ENCODE data around the gene FAM149A.
A peak's percentile ranks its signal among the peaks of the same experiment; 100 is the strongest.

The FAM149A gene

GRCh38 chr4:186107947-186108346 lies 3.4 kb downstream of the FAM149A start:
- DNase-seq, result no peak

GRCh38 chr4:186108391-186108790 lies 3.9 kb downstream of the FAM149A start:
- no peak for DNase-seq

GRCh38 chr4:186109245-186109644 lies 4.7 kb downstream of the FAM149A start:
- DNase-seq, result no peak

- no peak for DNase-seq
Observed at GRCh38 chr4:186116697-186117096, 12.2 kb downstream of the FAM149A start.

GRCh38 chr4:186118582-186118981 lies 14.1 kb downstream of the FAM149A start:
- no peak for DNase-seq

- no peak for DNase-seq
Observed at GRCh38 chr4:186121057-186121456, 16.6 kb downstream of the FAM149A start.

- DNase-seq, result no peak
Observed at GRCh38 chr4:186128842-186129241, 24.3 kb downstream of the FAM149A start.

- DNase-seq, result no peak
Observed at GRCh38 chr4:186131935-186132334, 27.4 kb downstream of the FAM149A start.

DNA sequence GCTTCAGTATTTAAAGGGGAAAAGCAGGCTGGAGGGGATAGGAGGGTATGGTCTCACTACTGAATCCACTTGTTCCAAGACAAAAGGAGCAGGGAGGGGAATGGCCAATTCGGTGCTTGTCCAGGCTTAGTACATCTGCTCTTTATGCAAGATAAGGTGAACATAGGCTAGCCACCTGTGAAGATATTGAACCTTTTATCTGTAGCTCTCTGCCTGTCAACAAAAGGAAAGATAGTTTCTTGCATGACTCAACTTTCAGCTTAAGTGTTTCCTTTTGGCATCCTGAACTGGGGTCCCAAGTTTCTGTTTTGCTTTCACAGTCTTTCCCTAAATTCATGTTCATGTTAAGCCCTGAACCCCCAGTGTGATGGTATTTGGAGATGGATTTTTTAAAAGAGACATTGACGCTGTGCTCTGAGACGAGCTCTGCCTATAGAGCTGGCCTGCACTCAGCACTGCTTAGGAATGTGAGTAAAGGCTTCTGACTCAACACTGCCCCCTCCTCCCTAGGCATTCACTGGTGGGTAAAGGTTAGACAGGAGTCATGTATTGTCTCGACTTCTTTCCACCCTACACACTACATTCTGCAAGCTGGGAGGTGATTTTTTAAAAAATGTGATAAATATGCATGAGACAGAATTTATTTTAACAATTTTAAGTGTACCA lies 28.2 kb downstream of the FAM149A start:
- DNase-seq, result peak; percentile 51

- no peak for DNase-seq
Observed at GRCh38 chr4:186134257-186134656, 29.8 kb downstream of the FAM149A start.

GRCh38 chr4:186134861-186135260 lies 30.4 kb downstream of the FAM149A start:
- DNase-seq, result no peak

- DNase-seq, result peak; percentile 9
Observed at GRCh38 chr4:186137196-186137794, 32.8 kb downstream of the FAM149A start.

DNA sequence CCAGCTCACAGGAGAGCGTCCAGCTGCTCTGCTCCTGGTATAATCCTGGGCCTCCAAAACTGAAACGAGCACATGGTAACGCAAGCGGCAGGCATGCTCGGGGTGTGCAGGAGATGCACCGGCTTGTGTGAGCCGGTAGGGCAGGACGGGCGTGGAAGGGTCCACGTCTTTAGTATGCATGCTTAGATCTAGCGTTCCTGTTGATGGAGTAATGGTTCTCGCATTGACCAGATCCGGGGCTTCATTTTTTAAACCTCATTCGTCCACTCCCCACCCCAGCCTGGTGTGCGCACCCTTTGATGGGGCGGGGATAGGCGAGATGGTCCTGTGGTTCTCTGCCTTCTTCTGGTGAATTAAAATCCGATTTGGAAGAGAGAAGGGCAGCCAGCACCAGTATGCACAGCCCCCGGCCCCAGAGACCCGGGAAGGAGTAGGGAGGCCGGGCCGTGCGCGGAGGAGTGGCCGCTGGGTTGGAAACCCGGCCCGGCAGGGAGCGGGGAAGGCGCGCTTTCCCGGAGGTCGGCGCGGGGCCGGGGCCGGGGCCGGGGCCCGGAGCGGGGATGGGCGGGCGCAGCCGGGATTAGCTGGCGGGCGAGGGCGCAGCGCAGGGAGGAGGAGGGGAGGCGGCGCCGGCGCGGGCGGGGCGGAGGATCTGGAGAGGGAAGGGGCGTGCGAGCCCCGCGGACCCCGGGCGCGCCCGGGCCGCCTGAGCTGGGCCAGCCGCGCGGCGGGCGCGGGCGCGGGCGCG lies 39.9 kb downstream of the FAM149A start:
- DNase-seq, result peak; percentile 46

DNA sequence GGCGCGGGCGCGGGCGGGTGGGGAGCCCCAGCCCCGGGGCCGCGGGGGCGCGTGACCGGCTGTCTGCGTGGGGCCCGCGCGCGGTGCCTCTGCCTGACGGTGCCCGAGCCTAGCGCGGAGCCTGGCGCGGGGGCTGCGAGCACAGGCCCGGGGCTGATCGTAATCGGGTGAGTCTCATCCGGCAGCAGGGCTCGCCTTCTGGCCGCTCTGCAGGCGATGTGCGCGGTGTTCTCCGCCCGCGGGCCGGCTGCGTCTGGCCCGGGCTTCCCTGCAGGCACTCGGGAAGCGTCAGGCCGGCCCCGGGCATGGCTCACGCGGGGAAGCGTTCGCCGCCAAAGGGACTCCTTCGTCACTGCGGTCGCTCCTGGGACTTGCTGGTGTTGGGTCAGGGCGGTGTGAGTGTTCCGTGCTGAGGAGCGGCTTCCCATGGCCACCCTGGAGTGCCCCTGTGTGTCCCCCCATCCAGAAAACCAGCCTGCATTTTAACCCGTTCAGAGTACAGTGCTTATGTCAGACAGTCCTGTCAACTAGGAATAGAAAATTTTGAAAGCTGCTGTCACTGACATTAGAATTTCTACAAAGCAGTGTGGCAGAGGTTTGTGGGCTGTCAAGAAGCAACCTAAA lies 40.6 kb downstream of the FAM149A start:
- DNase-seq, result peak; percentile 53

GRCh38 chr4:186146458-186146857 lies 42.0 kb downstream of the FAM149A start:
- DNase-seq, result no peak

DNA sequence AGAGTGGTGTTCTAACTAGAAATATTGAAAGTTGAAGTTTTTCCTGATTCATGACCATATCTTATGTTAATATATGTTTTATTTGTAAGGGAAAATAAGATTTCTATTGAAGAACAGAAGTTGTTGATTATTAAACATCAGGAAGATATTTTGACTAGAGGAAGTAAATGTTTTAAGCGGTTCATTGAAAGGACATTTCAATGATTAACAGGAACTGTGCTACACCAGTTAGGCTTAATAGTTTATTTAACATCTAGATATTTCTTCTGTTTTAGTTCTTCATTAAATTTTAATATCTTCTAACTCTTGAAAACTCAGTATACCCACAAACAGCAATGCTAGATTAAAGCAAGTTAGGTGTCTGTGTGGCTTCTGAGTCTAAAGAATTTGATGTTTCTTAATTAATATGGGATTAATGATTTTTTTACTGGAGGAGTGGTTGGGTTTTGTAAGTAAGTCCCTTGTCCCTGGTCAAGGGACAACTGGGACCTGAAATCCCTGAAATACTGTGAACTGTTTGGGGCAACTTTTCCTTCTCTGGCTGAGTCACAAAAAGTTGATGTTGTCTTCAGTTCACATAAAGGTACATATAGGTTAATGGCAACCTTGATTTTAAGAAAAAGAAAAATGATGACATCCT lies 44.0 kb downstream of the FAM149A start:
- no peak for DNase-seq

- no peak for DNase-seq
Observed at GRCh38 chr4:186149872-186150271, 45.4 kb downstream of the FAM149A start.

DNA sequence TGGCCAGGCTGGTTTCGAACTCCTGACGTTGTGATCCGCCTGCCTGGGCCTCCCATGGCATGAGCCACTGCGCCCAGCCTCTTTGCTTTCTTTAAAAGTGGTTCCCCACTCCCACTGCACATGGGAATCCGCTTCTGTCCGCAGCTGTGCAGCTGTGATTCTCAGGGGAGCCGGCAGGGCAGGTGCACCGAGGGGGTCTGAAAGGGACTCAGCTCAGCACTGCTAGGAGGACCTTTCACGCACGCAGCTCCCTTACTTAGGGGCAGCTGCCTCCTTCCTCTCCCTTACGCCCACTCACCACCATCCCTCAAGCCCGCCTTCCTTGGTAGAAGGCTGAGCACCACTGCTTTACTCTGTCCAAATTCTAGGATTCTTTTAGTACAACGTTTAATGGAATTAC lies 46.4 kb downstream of the FAM149A start:
- DNase-seq, result no peak

- DNase-seq, result no peak
Observed at GRCh38 chr4:186151499-186151898, 47.0 kb downstream of the FAM149A start.

GRCh38 chr4:186158021-186158813 lies 53.7 kb downstream of the FAM149A start:
- no peak for DNase-seq

GRCh38 chr4:186158966-186159365 lies 54.5 kb downstream of the FAM149A start:
- DNase-seq, result no peak

- no peak for DNase-seq
Observed at GRCh38 chr4:186159613-186160012, 55.1 kb downstream of the FAM149A start.

Measured in fibroblast of skin of right quadriceps (primary cell).